ENCODE data around the gene RAP1GAP. TPM values are rescaled to one million over a fixed set of nuclear protein-coding genes. Genes with fewer than 3 reads are reported as not detected.

The RAP1GAP gene
- total and polyA plus RNA-seq, 7 donors, result 0.04 to 0.57 (median 0.21) TPM; not detected in 2

DNA sequence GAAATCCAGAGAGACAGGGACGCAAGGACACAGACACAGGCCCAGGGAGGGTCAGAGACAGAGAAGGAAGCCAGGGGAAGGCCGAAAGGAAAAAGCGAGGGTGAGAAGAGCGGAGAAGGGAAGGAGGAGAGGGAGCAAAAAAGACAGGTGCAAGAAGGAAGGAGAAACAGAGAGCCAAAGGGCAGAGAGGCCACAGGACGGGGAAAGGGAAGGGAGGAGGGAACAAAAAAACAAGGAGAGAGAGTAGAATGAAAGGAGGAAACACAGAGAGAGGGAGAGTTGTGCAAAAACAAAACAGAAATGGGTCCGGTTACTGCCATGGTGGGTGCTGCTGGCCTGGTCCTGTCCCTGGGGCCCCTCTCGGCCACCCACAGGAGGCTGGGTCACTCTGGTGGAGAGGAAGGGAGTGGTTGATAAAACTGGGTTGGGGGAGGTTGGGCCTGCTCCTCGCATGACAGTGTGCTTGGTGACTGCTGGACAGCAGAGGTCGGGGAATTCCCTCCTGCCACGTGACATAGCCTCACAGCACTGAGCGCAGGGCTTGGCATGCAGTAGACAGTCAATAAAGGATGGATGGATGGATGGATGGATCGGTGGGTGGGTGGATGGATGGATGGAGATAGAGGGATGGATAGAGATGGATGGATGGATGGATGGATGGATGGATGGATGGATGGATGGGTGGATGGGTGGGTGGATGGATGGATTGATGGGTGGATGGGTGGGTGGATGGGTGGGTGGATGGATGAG is 64.8 kb downstream of the RAP1GAP start:
- Histone ChIP-seq H3K27me3 (ENCODE audit: insufficient read depth in 3 of 3, low read length in 2 of 3) (peaks cover 0 to 17% (median 0%) of the 10 kb centered on the region in 3 donors), H3K36me3 (ENCODE audit: insufficient read depth in 1 of 2, low read depth in 1 of 2) (no peaks in the 10 kb centered on the region), H3K27ac (no peak overlapping the region), H3K9me3 (no peaks in the 10 kb centered on the region), H3K4me1 (no peaks in the 10 kb centered on the region), H3K4me3 (no peak overlapping the region)
- intact Hi-C loops (cut with DNase I), result no loop called here
- TF ChIP-seq, protein P1, sequence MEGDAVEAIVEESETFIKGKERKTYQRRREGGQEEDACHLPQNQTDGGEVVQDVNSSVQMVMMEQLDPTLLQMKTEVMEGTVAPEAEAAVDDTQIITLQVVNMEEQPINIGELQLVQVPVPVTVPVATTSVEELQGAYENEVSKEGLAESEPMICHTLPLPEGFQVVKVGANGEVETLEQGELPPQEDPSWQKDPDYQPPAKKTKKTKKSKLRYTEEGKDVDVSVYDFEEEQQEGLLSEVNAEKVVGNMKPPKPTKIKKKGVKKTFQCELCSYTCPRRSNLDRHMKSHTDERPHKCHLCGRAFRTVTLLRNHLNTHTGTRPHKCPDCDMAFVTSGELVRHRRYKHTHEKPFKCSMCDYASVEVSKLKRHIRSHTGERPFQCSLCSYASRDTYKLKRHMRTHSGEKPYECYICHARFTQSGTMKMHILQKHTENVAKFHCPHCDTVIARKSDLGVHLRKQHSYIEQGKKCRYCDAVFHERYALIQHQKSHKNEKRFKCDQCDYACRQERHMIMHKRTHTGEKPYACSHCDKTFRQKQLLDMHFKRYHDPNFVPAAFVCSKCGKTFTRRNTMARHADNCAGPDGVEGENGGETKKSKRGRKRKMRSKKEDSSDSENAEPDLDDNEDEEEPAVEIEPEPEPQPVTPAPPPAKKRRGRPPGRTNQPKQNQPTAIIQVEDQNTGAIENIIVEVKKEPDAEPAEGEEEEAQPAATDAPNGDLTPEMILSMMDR (IDR thresholded peaks at IDR 0.05), result no peak
- WGBS, 3 donors, result 85 to 90% (median 88%) methylated on average over 11 to 12 of the region's 12 CpGs
- DNase-seq, result no peak
- no peak for ATAC-seq

DNA sequence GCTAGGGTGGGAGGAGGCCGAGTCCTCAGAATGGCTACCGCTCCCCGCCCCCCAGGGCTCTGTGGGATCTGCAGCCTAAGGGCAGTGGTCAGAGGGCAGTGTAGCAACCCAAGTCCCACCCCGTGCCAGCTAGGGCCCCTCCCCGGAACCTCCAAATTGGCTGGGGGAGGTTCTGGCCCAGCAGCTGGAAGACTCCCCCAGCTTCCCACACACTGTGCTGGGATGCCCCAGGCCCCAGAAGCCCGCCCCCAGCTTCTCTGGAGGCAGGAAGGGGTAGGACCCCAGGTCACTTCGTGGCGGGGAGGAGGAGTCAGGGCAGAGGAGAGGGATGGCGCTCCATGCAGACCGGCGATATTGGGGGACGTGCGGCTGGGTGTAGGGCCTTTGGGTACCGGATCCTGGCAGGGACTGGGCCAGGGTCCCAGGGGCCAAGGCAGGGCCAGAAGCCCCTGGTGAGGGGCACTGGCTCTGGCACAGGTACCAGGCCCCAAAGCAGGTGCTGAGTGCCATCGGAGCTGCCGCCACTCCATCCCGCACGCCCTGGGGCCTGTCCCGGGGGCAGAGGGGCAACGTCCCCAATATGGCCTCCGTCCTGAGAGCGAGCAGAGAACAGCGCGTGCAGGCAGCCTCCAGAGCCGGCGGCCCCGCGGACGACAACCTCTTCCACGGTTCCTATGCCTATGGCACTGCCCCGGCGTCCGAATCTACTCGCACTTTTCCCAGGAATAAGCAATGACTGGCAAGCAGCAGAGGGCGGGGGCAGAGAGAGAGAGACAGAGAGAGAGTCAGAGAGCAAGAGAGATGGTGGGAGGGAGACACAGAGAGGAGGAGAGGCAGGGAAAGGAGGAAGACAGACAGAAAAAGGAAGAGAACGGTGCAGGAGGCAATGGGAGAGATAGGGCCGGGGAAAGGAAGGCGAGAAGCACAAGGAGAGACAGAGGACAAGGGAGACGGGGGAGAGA is 65.7 kb downstream of the RAP1GAP start:
- H3K9me3 ChIP-seq, result no peaks in the 10 kb centered on the region
- ATAC-seq (no peak), DNase-seq (no peak)
- 81 to 87% (median 84%) methylated on average over 37 to 39 of the region's 39 CpGs for WGBS, 3 donors
- no peaks in the 10 kb centered on the region for H3K4me1 ChIP-seq
- no peak overlapping the region for H3K4me3 ChIP-seq
- TF ChIP-seq, protein P1 (IDR thresholded peaks at IDR 0.05), result no peak
- intact Hi-C loops (cut with DNase I), result no loop called here
- H3K36me3 ChIP-seq (ENCODE audit: insufficient read depth in 1 of 2, low read depth in 1 of 2), result no peaks in the 10 kb centered on the region
- H3K27me3 ChIP-seq (ENCODE audit: insufficient read depth in 3 of 3, low read length in 2 of 3), result peaks cover 0 to 11% (median 0%) of the 10 kb centered on the region in 3 donors
- no peak overlapping the region for H3K27ac ChIP-seq

DNA sequence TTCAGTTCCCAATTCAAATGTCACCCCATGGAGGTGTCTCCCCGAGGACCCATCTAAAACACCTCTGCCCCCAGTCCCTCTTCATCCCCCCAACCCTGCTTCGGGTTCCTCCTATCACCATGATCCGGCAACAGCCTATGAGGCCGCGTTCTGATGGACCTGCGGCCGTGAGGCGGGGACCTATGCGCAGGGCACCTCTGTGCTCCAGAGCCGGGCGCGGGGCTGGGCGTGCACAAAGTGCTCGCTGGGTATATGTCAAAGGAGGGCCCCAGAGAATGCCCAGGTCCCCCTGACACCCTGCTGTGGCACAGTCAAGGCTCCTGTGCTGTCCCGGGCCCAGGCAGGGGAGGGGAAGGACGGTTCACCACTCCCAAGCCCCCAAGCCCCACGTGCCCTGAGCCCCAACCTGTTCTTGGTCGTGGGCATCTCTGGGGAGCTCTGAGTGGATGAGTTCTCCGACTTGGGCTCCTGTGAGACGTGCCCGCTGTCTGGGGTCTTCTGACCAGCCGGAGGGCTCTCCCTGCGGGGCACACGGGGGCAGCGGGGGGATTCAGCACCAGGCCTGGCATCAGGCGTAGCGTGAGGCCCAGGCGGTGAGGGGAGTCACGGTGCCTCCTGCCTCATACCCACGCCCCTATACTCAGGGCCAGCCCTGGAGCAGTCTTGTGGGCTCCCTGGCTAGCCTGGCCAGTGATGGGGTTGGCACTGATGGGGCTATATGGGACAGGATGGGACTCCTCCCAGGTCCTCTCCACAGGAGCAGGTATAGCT is 67.7 kb downstream of the RAP1GAP start:
- Histone ChIP-seq H3K4me3 (no peak overlapping the region), H3K36me3 (ENCODE audit: insufficient read depth in 1 of 2, low read depth in 1 of 2) (no peaks in the 10 kb centered on the region), H3K27me3 (ENCODE audit: insufficient read depth in 3 of 3, low read length in 2 of 3) (peaks cover 0 to 21% (median 0%) of the 10 kb centered on the region in 3 donors), H3K9me3 (no peaks in the 10 kb centered on the region), H3K4me1 (no peaks in the 10 kb centered on the region), H3K27ac (no peak overlapping the region)
- no peak for ATAC-seq
- WGBS, 3 donors, result 86 to 89% (median 86%) methylated on average over 29 to 30 of the region's 30 CpGs
- no peak for DNase-seq
- TF ChIP-seq, protein P1 (IDR thresholded peaks at IDR 0.05), result no peak
- intact Hi-C loops (cut with DNase I), result no loop called here

DNA sequence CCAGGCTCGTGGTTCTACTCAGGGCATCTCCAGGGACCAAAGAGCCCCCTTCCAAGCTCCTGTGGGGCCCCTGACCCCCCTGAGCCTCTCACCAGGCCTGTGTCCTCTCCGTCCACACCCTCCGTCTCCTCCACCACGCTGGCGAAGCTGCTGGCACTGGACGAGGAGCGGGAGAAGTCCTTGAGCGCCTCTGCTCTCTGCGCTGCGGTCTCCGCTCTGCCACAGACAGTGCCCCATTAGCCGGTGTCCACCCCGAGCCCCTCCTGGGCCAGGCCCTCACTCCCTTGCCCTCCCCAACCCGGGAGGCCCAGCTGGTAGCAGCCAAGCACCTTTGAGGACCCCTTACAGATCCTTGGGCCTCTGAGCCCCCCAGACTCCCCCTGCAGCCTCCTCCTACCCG is 69.8 kb downstream of the RAP1GAP start:
- Histone ChIP-seq H3K36me3 (ENCODE audit: insufficient read depth in 1 of 2, low read depth in 1 of 2) (no peaks in the 10 kb centered on the region), H3K27me3 (ENCODE audit: insufficient read depth in 3 of 3, low read length in 2 of 3) (peaks cover 0 to 30% (median 6%) of the 10 kb centered on the region in 3 donors), H3K27ac (no peak overlapping the region), H3K4me1 (no peaks in the 10 kb centered on the region), H3K9me3 (no peaks in the 10 kb centered on the region), H3K4me3 (no peak overlapping the region)
- TF ChIP-seq, protein P1 (IDR thresholded peaks at IDR 0.05), result no peak
- ATAC-seq (no peak), DNase-seq (no peak)
- intact Hi-C loops (cut with DNase I), result no loop called here
- WGBS, 3 donors, result 74 to 77% (median 76%) methylated on average over 15 of the region's 15 CpGs

All from psoas muscle (tissue), 8 donors.